ENCODE measurements around the gene TPH2. TPM values are rescaled to one million over a fixed set of nuclear protein-coding genes. Genes with fewer than 3 reads are reported as not detected.

TPH2 gene
- total RNA-seq, 1 experiment from 2014 or later: 0.66 TPM

GRCh38 chr12:71940068-71940467 lies 1.4 kb downstream of the TPH2 start:
- Histone ChIP-seq H3K9me3 (ENCODE audit: control insufficient read depth, low read depth, low read length) (no peaks in the 10 kb centered on the region), H3K4me2 (ENCODE audit: insufficient read depth, insufficient read length, low read length) (no peak overlapping the region), H3K56ac (ENCODE audit: insufficient read length, low read depth, low read length) (no peak overlapping the region), H3K4me1 (ENCODE audit: insufficient read depth, low read length) (peaks cover 3% of the 10 kb centered on the region; the same call in 1 of the 2 replicates), H3K27me3 (ENCODE audit: insufficient read depth, low read length) (no peaks in the 10 kb centered on the region), H3K79me1 (ENCODE audit: insufficient read depth, low read depth, low read length, poor library complexity, severe bottlenecking) (no peaks in the 10 kb centered on the region), H3T11ph (ENCODE audit: low read length) (no peak overlapping the region), H4K91ac (ENCODE audit: insufficient read length, low read depth, low read length) (no peak overlapping the region), H4K20me1 (ENCODE audit: control insufficient read depth, insufficient read depth, insufficient read length) (no peaks in the 10 kb centered on the region), H2AK5ac (ENCODE audit: insufficient read length, low read length) (no peak overlapping the region), H3K9ac (ENCODE audit: extremely low read depth, insufficient read length, low read length) (no peak overlapping the region), H3K79me2 (ENCODE audit: insufficient read depth, low read length) (no peaks in the 10 kb centered on the region), H4K5ac (ENCODE audit: insufficient read length, low read depth, low read length) (no peak overlapping the region), H3K4ac (ENCODE audit: low read depth, low read length) (no peak overlapping the region), H3K27ac (ENCODE audit: insufficient read length, low read depth, low read length) (no peak overlapping the region), H3K14ac (ENCODE audit: insufficient read depth, low read length) (no peak overlapping the region), H2BK5ac (ENCODE audit: insufficient read length, low read length) (no peak overlapping the region), H2BK12ac (ENCODE audit: insufficient read length, low read depth, low read length) (no peak overlapping the region), H4K8ac (replicated peaks; ENCODE audit: insufficient read length, low read depth, low read length) (no peak overlapping the region), H3K23me2 (ENCODE audit: insufficient read length, low read depth, low read length, poor library complexity, severe bottlenecking) (no peaks in the 10 kb centered on the region), H2BK120ac (ENCODE audit: low read depth, low read length, poor library complexity, severe bottlenecking) (no peak overlapping the region), H2BK20ac (ENCODE audit: low read depth, low read length, poor library complexity, severe bottlenecking) (no peak overlapping the region), H2BK15ac (ENCODE audit: low read depth, low read length) (no peak overlapping the region), H2AFZ (ENCODE audit: low read length) (no peak overlapping the region), H3K18ac (ENCODE audit: insufficient read length, low read depth, low read length) (no peak overlapping the region), H3K23ac (ENCODE audit: insufficient read length, low read depth, low read length) (no peak overlapping the region)
- no peak for DNase-seq
- Mint-ChIP-seq H3K27me3 (ENCODE audit: low read depth) (no peaks in the 10 kb centered on the region; the same call in 1 of the 2 replicates), H3K36me3 (ENCODE audit: insufficient read depth in 1 of 3, low read depth in 3 of 3) (no peaks in the 10 kb centered on the region), H3K27ac (no peak overlapping the region), H3K4me1 (peaks cover 38 to 41% of the 10 kb centered on the region in 2 experiments), H3K9me3 (no peaks in the 10 kb centered on the region), H3K4me3 (no peak overlapping the region)
- no peak for TF ChIP-seq CTCF (conservative IDR thresholded peaks at IDR 0.05)

Data from H9 (cell line).